GM12864 (cell line): ENCODE measurements around the gene ASB7.

ENCODE experiments used
- DNase-seq: peaks from one replicate; pipeline ENCODE4 v3.0.0-alpha.2; 2011; ENCODE audit warnings: low read depth
- H3K4me3 ChIP-seq: 2 replicates; pipeline ENCODE4 v1.5.1; 2011; ENCODE audit warnings: mild to moderate bottlenecking, low read depth, low read length, control low read depth
- CTCF ChIP-seq: IDR thresholded peaks from 2 replicates; pipeline ENCODE4 v1.5.1; 2011; ENCODE audit warnings: low read depth, mild to moderate bottlenecking, moderate library complexity, low read length, control low read depth, inconsistent platforms; ENCODE audit errors: missing control alignments

Gene ASB7

GRCh38 chr15:100653608-100654007, 51.2 kb downstream of the ASB7 start:
- H3K4me3 ChIP-seq: no peak overlapping the region
- no peak for TF ChIP-seq CTCF
- DNase-seq: no peak

GRCh38 chr15:100658895-100659294, 56.5 kb downstream of the ASB7 start:
- no peak for TF ChIP-seq CTCF
- no peak overlapping the region for H3K4me3 ChIP-seq
- no peak for DNase-seq

GRCh38 chr15:100661156-100661555, 58.8 kb downstream of the ASB7 start:
- no peak for DNase-seq
- no peak for TF ChIP-seq CTCF
- H3K4me3 ChIP-seq: no peak overlapping the region

- TF ChIP-seq CTCF: peak; percentile 26
- no peak overlapping the region for H3K4me3 ChIP-seq
- no peak for DNase-seq
These were observed 60.9 kb downstream of the ASB7 start for GRCh38 chr15:100663086-100663914.

- no peak for DNase-seq
These were observed 61.5 kb downstream of the ASB7 start for GRCh38 chr15:100663915-100664281.

GRCh38 chr15:100665570-100665969, 63.2 kb downstream of the ASB7 start:
- DNase-seq: no peak
- no peak overlapping the region for H3K4me3 ChIP-seq
- no peak for TF ChIP-seq CTCF

More at GRCh38 chr15:100663915-100664281, 61.5 kb downstream of the ASB7 start:
- TF ChIP-seq CTCF: no peak
- H3K4me3 ChIP-seq: no peak overlapping the region
